MM.1S (cell line): ENCODE data around the gene NCBP1.
"Not testable (repeated sequence)": the region's sequence is repeated elsewhere in the genome, so short reads cannot be mapped to it uniquely, and the experiment has no call there.

Experiments
- CTCF ChIP-seq: fragments of 300-600 bp; sonication (generic); IDR thresholded peaks from 2 replicates; pipeline ENCODE4 v1.5.1; 2016; ENCODE audit warnings: antibody characterized with exemption, low read length, mixed read lengths
- EZH2 ChIP-seq: fragments of 300-600 bp; sonication (generic); optimal IDR thresholded peaks from 2 replicates; pipeline ENCODE3; 2017; ENCODE audit warnings: low read depth, mild to moderate bottlenecking, antibody characterized with exemption, low read length, mixed read lengths
- EZH2phosphoT487 ChIP-seq: fragments of 300-600 bp; sonication (generic); IDR thresholded peaks from 2 replicates; pipeline ENCODE4 v1.6.1; 2018; ENCODE audit warnings: antibody characterized with exemption, low read length

- TF ChIP-seq EZH2, CTCF, EZH2phosphoT487: not testable (repeated sequence)
Observed at GRCh38 chr9:97699824-97700223, 66.2 kb downstream of the NCBP1 start.
